IMR-90 (cell line): ENCODE data around the gene SEC24A. TPM values are rescaled to one million over a fixed set of nuclear protein-coding genes. Genes with fewer than 3 reads are reported as not detected.

Experiments used
- ATAC-seq: fragments of 200-7000 bp; cut with Tn5 transposase; 2 replicates; pipeline ENCODE4 v1.9.1; 2020; ENCODE audit warnings: low read depth, mild to moderate bottlenecking, moderate library complexity
- BruUV-seq: library from RNA; stranded (reverse); fragments of 400-500 nt; replicated peaks from 2 replicates; lab custom pipeline; 2021; lab: Mats Ljungman, UMichigan
- CTCF ChIA-PET: fragments of 300-600 bp; formaldehyde crosslinking; extraction: SDS; loops from one replicate; lab custom pipeline; 2021; ENCODE audit warnings: antibody characterized with exemption; lab: Yijun Ruan, JAX
- POLR2A ChIA-PET: fragments of 300-600 bp; sonication (Branson Sonifier 250); formaldehyde crosslinking; loops from one replicate; lab custom pipeline; 2022; ENCODE audit warnings: antibody characterized with exemption; ENCODE audit not compliant: unreplicated experiment; lab: Charles Lee
- DNase-seq: peaks from one replicate; pipeline ENCODE4 v3.0.0; 2013
- H2AFZ ChIP-seq: replicated peaks from 2 replicates; pipeline ENCODE3; 2013; ENCODE audit warnings: low read length, mild to moderate bottlenecking; ENCODE audit not compliant: poor library complexity
- H2AK5ac ChIP-seq: 2 replicates; pipeline ENCODE4 v1.6.1; 2013; ENCODE audit warnings: low read depth, low read length, inconsistent platforms
- H2AK9ac ChIP-seq: replicated peaks from 2 replicates; pipeline ENCODE3; 2013; ENCODE audit warnings: mild to moderate bottlenecking, low read depth, low read length, moderate library complexity; ENCODE audit not compliant: poor library complexity
- H2BK120ac ChIP-seq: 2 replicates; pipeline ENCODE4 v1.6.1; 2013; ENCODE audit warnings: low read depth, low read length, inconsistent platforms
- H2BK15ac ChIP-seq: 3 replicates; pipeline ENCODE4 v1.6.1; 2013; ENCODE audit warnings: low read depth, low read length, inconsistent platforms
- H2BK20ac ChIP-seq: 2 replicates; pipeline ENCODE4 v1.6.1; 2013; ENCODE audit warnings: low read depth, mild to moderate bottlenecking, inconsistent platforms, low read length, moderate library complexity
- H2BK5ac ChIP-seq: 2 replicates; pipeline ENCODE4 v1.6.1; 2013; ENCODE audit warnings: mild to moderate bottlenecking, low read depth, low read length, inconsistent platforms; ENCODE audit not compliant: poor library complexity, severe bottlenecking
- H3K14ac ChIP-seq: replicated peaks from 2 replicates; pipeline ENCODE4 v1.6.1; 2013; ENCODE audit warnings: low read depth, low read length, inconsistent platforms
- H3K18ac ChIP-seq: 2 replicates; pipeline ENCODE4 v1.6.1; 2013; ENCODE audit warnings: low read depth, low read length, control low read depth
- H3K23ac ChIP-seq: 2 replicates; pipeline ENCODE4 v1.6.1; 2013; ENCODE audit warnings: low read depth, low read length, inconsistent platforms
- H3K27ac ChIP-seq: 2 replicates; pipeline ENCODE4 v1.5.1; 2013; ENCODE audit warnings: mild to moderate bottlenecking, control low read depth, low read length; ENCODE audit not compliant: insufficient read depth
- H3K27me3 ChIP-seq: 2 replicates; pipeline ENCODE4 v1.6.1; 2013; ENCODE audit warnings: low read length; ENCODE audit not compliant: control insufficient read depth, insufficient read depth
- H3K36me3 ChIP-seq: 2 replicates; pipeline ENCODE4 v1.6.1; 2013; ENCODE audit warnings: low read length, mixed read lengths; ENCODE audit not compliant: control insufficient read depth, insufficient read depth
- H3K4ac ChIP-seq: 2 replicates; pipeline ENCODE4 v1.6.1; 2013; ENCODE audit warnings: low read depth, low read length, inconsistent platforms
- H3K4me1 ChIP-seq: 2 replicates; pipeline ENCODE4 v1.6.1; 2013; ENCODE audit warnings: low read length, mixed read lengths; ENCODE audit not compliant: control insufficient read depth, insufficient read depth
- H3K4me2 ChIP-seq: 2 replicates; pipeline ENCODE4 v1.6.1; 2013; ENCODE audit warnings: low read depth, mild to moderate bottlenecking, control low read depth, low read length, moderate library complexity
- H3K4me3 ChIP-seq: 2 replicates; pipeline ENCODE4 v1.5.1; 2013; ENCODE audit warnings: low read depth, mild to moderate bottlenecking, control low read depth, low read length, moderate library complexity; ENCODE audit not compliant: insufficient read depth
- H3K56ac ChIP-seq: 2 replicates; pipeline ENCODE4 v1.6.1; 2013; ENCODE audit warnings: low read length, inconsistent platforms; ENCODE audit not compliant: insufficient read depth; ENCODE audit errors: extremely low read depth
- H3K79me1 ChIP-seq, 2 experiments: 2 replicates each; pipeline ENCODE4 v1.6.1; 2013; ENCODE audit warnings: low read length in 2 of 2, inconsistent platforms in 1 of 2, low read depth in 1 of 2
- H3K9ac ChIP-seq: 2 replicates; pipeline ENCODE4 v1.6.1; 2013; ENCODE audit warnings: low read depth, low read length, control low read depth
- H3K9me1 ChIP-seq: 2 replicates; pipeline ENCODE4 v1.6.1; 2013; ENCODE audit warnings: low read length, inconsistent platforms; ENCODE audit not compliant: insufficient read depth
- H3K9me3 ChIP-seq: 2 replicates; pipeline ENCODE4 v1.6.1; 2013; ENCODE audit warnings: low read length; ENCODE audit not compliant: control insufficient read depth, insufficient read depth
- H4K20me1 ChIP-seq: 2 replicates; pipeline ENCODE4 v1.6.1; 2013; ENCODE audit warnings: low read length, inconsistent platforms; ENCODE audit not compliant: insufficient read depth
- H4K5ac ChIP-seq: 2 replicates; pipeline ENCODE4 v1.6.1; 2013; ENCODE audit warnings: mild to moderate bottlenecking, low read depth, low read length, control low read depth
- H4K8ac ChIP-seq, 2 experiments: 2 replicates each; pipeline ENCODE4 v1.6.1; 2013; ENCODE audit warnings: low read depth in 2 of 2, low read length in 2 of 2, control low read depth in 1 of 2, inconsistent platforms in 1 of 2
- H4K91ac ChIP-seq: 2 replicates; pipeline ENCODE4 v1.6.1; 2013; ENCODE audit warnings: low read depth, low read length, inconsistent platforms; ENCODE audit not compliant: insufficient read depth
- BHLHE40 ChIP-seq: fragments of 150-350 bp; IDR thresholded peaks from 2 replicates; pipeline ENCODE4 v1.6.1; 2016; ENCODE audit warnings: mild to moderate bottlenecking, low read depth, low read length
- CEBPB ChIP-seq: IDR thresholded peaks from 2 replicates; pipeline ENCODE4 v1.6.1; 2012; ENCODE audit warnings: low read depth, low read length, improper control_type of control experiment
- CHD1 ChIP-seq: IDR thresholded peaks from 2 replicates; pipeline ENCODE4 v1.6.1; 2012; ENCODE audit warnings: low read depth, low read length, improper control_type of control experiment
- ELK1 ChIP-seq: fragments of 150-350 bp; IDR thresholded peaks from 2 replicates; pipeline ENCODE4 v1.6.1; 2016; ENCODE audit warnings: low read depth, mild to moderate bottlenecking, low read length, moderate library complexity, borderline replicate concordance
- FOS ChIP-seq: fragments of 150-350 bp; IDR thresholded peaks from 2 replicates; pipeline ENCODE4 v1.6.1; 2016; ENCODE audit warnings: low read depth, low read length
- MAFK ChIP-seq: IDR thresholded peaks from 2 replicates; pipeline ENCODE4 v1.6.1; 2012; ENCODE audit warnings: low read depth, low read length, improper control_type of control experiment
- MAZ ChIP-seq: IDR thresholded peaks from 2 replicates; pipeline ENCODE4 v1.6.1; 2012; ENCODE audit warnings: low read depth, mild to moderate bottlenecking, low read length, improper control_type of control experiment, moderate library complexity, borderline replicate concordance
- MXI1 ChIP-seq: IDR thresholded peaks from 2 replicates; pipeline ENCODE4 v1.6.1; 2012; ENCODE audit warnings: low read depth, mild to moderate bottlenecking, low read length, moderate library complexity, borderline replicate concordance
- NFE2L2 ChIP-seq: fragments of 150-350 bp; IDR thresholded peaks from 2 replicates; pipeline ENCODE4 v1.6.1; 2016; ENCODE audit warnings: low read depth, mild to moderate bottlenecking, low read length
- POLR2A ChIP-seq: IDR thresholded peaks from 2 replicates; pipeline ENCODE4 v1.6.1; 2012; ENCODE audit warnings: mild to moderate bottlenecking, low read depth, low read length
- RAD21 ChIP-seq: IDR thresholded peaks from 2 replicates; pipeline ENCODE4 v1.6.1; 2012; ENCODE audit warnings: low read length, improper control_type of control experiment
- RCOR1 ChIP-seq: IDR thresholded peaks from 2 replicates; pipeline ENCODE4 v1.6.1; 2012; ENCODE audit warnings: mild to moderate bottlenecking, low read length, improper control_type of control experiment; ENCODE audit not compliant: insufficient replicate concordance
- RFX5 ChIP-seq: IDR thresholded peaks from 2 replicates; pipeline ENCODE4 v1.8.0; 2012; ENCODE audit warnings: low read depth, mild to moderate bottlenecking, low read length, moderate library complexity
- SMC3 ChIP-seq: fragments of 150-350 bp; IDR thresholded peaks from 2 replicates; pipeline ENCODE4 v1.6.1; 2016; ENCODE audit warnings: low read depth, mild to moderate bottlenecking, antibody characterized with exemption, low read length, moderate library complexity
- WGBS, 2 experiments: methylation state at CpG; one replicate each; pipeline versions ENCODE4 v1.1.5 to v1.1.7; 2013; ENCODE audit warnings: missing lambda C conversion rate in 2 of 2; ENCODE audit not compliant: insufficient read length in 1 of 2; ENCODE audit errors: extremely low coverage in 2 of 2; 5-methylcytosine and 5-hydroxymethylcytosine counted together
- dilution Hi-C: fragments of 300-500 bp; cut with HindIII; formaldehyde crosslinking; loops from one replicate; pipeline ENCODE4 v1.14.3; 2018; ENCODE audit warnings: low sequenced_read_pairs; ENCODE audit not compliant: unreplicated experiment
- in situ Hi-C: fragments of 300-500 bp; cut with MboI; formaldehyde crosslinking; loops from 3 replicates; pipeline ENCODE4 v1.14.3; 2019; ENCODE audit warnings: low sequenced_read_pairs, inconsistent platforms, mixed read lengths
- intact Hi-C: fragments of 100-400 bp; cut with micrococcal nuclease; formaldehyde crosslinking; loops from 2 replicates; pipeline ENCODE4 v1.10.0; 2022
- polyA plus RNA-seq, 3 experiments: library from polyadenylated mRNA; depleted of rRNA; stranded (reverse); fragments of >200 nt; gene quantifications; 2 replicates each; pipeline ENCODE4 v1.2.3, GENCODE V29; 2012; ENCODE audit warnings: low replicate concordance in 1 of 3
- total RNA-seq: library from RNA; depleted of rRNA; stranded (reverse); fragments of >200 nt; gene quantifications from 2 replicates; pipeline ENCODE4 v1.2.3, GENCODE V29; 2012
- TF ChIP-seq, protein P1 (sequence below): fragments of 150-350 bp; IDR thresholded peaks from 2 replicates; pipeline ENCODE4 v1.6.1; 2017; ENCODE audit warnings: mild to moderate bottlenecking, antibody characterized with exemption, low read length, low read depth
- TF ChIP-seq, protein P2 (sequence below): conservative IDR thresholded peaks from 2 replicates; pipeline ENCODE4 v1.5.1; 2012; ENCODE audit warnings: mild to moderate bottlenecking, low read depth, low read length, improper control_type of control experiment

The SEC24A gene
- total and polyA plus RNA-seq, 2 of the 4 experiments (the other 2 are of a cell fraction) = 23.9 to 28.1 TPM

- Histone ChIP-seq H3K23ac (no peak overlapping the region), H3K14ac (no peak overlapping the region), H3K56ac (no peak overlapping the region), H3K36me3 (no peaks in the 10 kb centered on the region), H3K9ac (no peak overlapping the region), H2AK9ac (no peak overlapping the region), H3K4me2 (no peak overlapping the region), H4K8ac (no peak overlapping the region), H3K27ac (no peak overlapping the region), H3K4me1 (no peaks in the 10 kb centered on the region), H2AK5ac (no peak overlapping the region), H4K91ac (no peak overlapping the region), H3K4me3 (no peak overlapping the region), H3K9me1 (no peaks in the 10 kb centered on the region), H2BK20ac (no peak overlapping the region), H2AFZ (no peak overlapping the region), H2BK5ac (no peak overlapping the region), H4K5ac (no peak overlapping the region), H3K9me3 (no peaks in the 10 kb centered on the region), H3K79me1 (no peaks in the 10 kb centered on the region), H3K18ac (no peak overlapping the region), H2BK120ac (no peak overlapping the region), H4K20me1 (no peaks in the 10 kb centered on the region), H2BK15ac (no peak overlapping the region), H3K4ac (no peak overlapping the region), H3K27me3 (no peaks in the 10 kb centered on the region)
- BruUV-seq = no TSS peak
- DNase-seq = no peak
- ATAC-seq = no peak
- intact Hi-C loops (no loop called here), dilution Hi-C loops (no loop called here), in situ Hi-C loops (no loop called here)
- TF ChIP-seq, protein P1, sequence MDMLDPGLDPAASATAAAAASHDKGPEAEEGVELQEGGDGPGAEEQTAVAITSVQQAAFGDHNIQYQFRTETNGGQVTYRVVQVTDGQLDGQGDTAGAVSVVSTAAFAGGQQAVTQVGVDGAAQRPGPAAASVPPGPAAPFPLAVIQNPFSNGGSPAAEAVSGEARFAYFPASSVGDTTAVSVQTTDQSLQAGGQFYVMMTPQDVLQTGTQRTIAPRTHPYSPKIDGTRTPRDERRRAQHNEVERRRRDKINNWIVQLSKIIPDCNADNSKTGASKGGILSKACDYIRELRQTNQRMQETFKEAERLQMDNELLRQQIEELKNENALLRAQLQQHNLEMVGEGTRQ = no peak
- TF ChIP-seq RCOR1 (no peak), CHD1 (no peak), ELK1 (no peak), NFE2L2 (no peak), MAFK (no peak), FOS (no peak), RAD21 (no peak), CEBPB (no peak), RFX5 (no peak), SMC3 (no peak), POLR2A (no peak), BHLHE40 (no peak), MAZ (no peak), MXI1 (no peak)
- TF ChIP-seq, protein P2, sequence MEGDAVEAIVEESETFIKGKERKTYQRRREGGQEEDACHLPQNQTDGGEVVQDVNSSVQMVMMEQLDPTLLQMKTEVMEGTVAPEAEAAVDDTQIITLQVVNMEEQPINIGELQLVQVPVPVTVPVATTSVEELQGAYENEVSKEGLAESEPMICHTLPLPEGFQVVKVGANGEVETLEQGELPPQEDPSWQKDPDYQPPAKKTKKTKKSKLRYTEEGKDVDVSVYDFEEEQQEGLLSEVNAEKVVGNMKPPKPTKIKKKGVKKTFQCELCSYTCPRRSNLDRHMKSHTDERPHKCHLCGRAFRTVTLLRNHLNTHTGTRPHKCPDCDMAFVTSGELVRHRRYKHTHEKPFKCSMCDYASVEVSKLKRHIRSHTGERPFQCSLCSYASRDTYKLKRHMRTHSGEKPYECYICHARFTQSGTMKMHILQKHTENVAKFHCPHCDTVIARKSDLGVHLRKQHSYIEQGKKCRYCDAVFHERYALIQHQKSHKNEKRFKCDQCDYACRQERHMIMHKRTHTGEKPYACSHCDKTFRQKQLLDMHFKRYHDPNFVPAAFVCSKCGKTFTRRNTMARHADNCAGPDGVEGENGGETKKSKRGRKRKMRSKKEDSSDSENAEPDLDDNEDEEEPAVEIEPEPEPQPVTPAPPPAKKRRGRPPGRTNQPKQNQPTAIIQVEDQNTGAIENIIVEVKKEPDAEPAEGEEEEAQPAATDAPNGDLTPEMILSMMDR = no peak
- WGBS, 2 experiments = no CpG with 5 or more reads among the region's 4 CpGs
- ChIA-PET CTCF (no interaction called here), POLR2A (interaction anchor here (0.6 kb wide), 1 partner anchor 10 kb away, joined by 3 read pairs; the partner anchor contains the start of gene SEC24A)
Observed at GRCh38 chr5:134638760-134639201, 9.8 kb upstream of the SEC24A start.
